Uterus (tissue), 4 donors: ENCODE results near the gene DAPK2. TPM values are rescaled to one million over a fixed set of nuclear protein-coding genes. Genes with fewer than 3 reads are reported as not detected.

Experiments
- DNase-seq, 2 donors: peaks; one replicate each; pipeline ENCODE4 v3.0.0-alpha.2; 2019 to 2020
- H3K27ac ChIP-seq, 2 donors: fragments of 200-600 bp; sonication (generic); 1 replicate in 1 of 2; 2 replicates in 1 of 2; pipeline ENCODE4 v1.5.1; 2016 to 2018
- H3K27me3 ChIP-seq, 2 donors: fragments of 200-600 bp; sonication (generic); one replicate each; pipeline ENCODE4 v1.5.1; 2018 to 2019; ENCODE audit warnings: control low read depth in 1 of 2
- H3K36me3 ChIP-seq, 2 donors: fragments of 200-600 bp; sonication (generic); one replicate each; pipeline ENCODE4 v1.5.1; 2019; ENCODE audit warnings: control low read depth in 1 of 2
- H3K4me1 ChIP-seq, 2 donors: fragments of 200-600 bp; sonication (generic); one replicate each; pipeline ENCODE4 v1.5.1; 2018 to 2019; ENCODE audit warnings: control low read depth in 1 of 2
- H3K4me3 ChIP-seq, 2 donors: fragments of 200-600 bp; sonication (generic); 1 replicate in 1 of 2; 2 replicates in 1 of 2; pipeline ENCODE4 v1.5.1; 2018 to 2019; ENCODE audit warnings: mild to moderate bottlenecking in 1 of 2
- H3K9me3 ChIP-seq, 2 donors: fragments of 200-600 bp; sonication (generic); one replicate each; pipeline ENCODE4 v1.5.1; 2019; ENCODE audit warnings: control low read depth in 1 of 2
- POLR2A ChIP-seq, 2 donors: fragments of 450-650 bp; IDR thresholded peaks; one replicate each; pipeline ENCODE4 v1.6.1; 2016; ENCODE audit warnings: antibody characterized with exemption in 2 of 2, mild to moderate bottlenecking in 1 of 2, moderate library complexity in 1 of 2
- intact Hi-C: fragments of 100-400 bp; cut with DNase I; formaldehyde crosslinking; loops from one replicate; pipeline ENCODE4 v1.15.1; 2023; ENCODE audit warnings: low total_unique reads
- total RNA-seq, 4 donors: library from RNA; depleted of rRNA in 3 of 4; stranded (reverse); fragments of >200 nt in 3 of 4; gene quantifications; one replicate each; pipeline versions ENCODE4 v1.1.0 to v1.2.4, GENCODE V29; 2014 to 2023
- TF ChIP-seq, protein P1 (sequence below), 4 experiments: fragments of 200-600 bp in 2 of 4; fragments of 450-650 bp in 2 of 4; sonication (generic) in 2 of 4; IDR thresholded peaks; one replicate each; pipeline ENCODE4 v1.5.1; 2016 to 2019; ENCODE audit warnings: antibody characterized with exemption in 4 of 4, mild to moderate bottlenecking in 2 of 4, moderate library complexity in 1 of 4
- donor health status: DM: yes; HTN: yes; CAD: no.

Gene DAPK2
- total RNA-seq, 4 donors from 2014 or later: 0.88 to 5.3 (median 1.4) TPM

DNA sequence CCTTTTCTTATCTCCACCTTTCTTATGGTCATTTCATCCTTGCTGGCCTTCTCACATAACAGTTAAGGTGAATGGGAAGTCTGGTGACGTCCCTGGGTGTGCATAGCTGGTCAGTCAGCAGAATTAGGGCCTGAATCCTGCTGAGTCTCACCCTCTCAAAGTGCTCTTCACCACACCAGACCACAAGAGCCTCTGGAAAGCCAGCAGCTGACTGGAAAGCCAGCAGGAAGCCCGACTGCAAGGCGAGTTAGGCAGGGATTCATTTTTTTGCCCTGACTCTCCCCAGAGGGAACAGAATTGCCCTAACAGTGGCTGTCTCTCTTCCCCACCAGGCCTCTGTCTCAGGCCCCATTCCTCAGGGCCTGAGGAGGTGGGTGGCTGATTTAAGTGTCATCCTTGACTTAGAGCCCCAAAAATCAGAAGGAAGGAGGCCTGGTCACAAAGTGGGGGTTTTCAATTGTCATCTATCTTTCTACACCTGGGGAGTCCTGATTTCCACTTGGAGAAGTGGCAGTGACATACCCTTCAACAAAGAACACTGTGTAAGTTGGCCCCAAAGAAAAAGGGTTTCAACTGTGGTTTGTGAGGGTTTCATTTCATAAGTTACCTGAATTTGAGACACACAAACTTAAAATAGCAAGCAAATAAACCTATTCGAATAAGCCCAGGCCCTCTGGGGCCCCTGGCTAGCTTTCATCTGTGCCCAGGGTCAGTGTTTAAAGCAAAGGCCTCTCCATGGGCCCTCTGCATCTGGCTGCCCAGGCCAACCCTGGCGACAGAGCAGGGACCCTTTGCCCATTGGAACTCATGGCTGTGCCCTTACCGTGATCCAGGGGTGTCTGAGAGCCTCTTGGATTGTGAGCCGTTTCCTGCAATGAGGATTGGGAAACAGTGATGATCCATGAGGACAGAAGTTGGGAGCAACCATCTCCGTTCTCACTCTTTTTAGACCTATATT, 122.0 kb downstream of the DAPK2 start:
- no peaks in the 10 kb centered on the region for H3K27me3 ChIP-seq
- no peaks in the 10 kb centered on the region for H3K4me1 ChIP-seq
- intact Hi-C loops: no loop called here
- H3K9me3 ChIP-seq: no peaks in the 10 kb centered on the region
- DNase-seq: no peak
- TF ChIP-seq, protein P1, sequence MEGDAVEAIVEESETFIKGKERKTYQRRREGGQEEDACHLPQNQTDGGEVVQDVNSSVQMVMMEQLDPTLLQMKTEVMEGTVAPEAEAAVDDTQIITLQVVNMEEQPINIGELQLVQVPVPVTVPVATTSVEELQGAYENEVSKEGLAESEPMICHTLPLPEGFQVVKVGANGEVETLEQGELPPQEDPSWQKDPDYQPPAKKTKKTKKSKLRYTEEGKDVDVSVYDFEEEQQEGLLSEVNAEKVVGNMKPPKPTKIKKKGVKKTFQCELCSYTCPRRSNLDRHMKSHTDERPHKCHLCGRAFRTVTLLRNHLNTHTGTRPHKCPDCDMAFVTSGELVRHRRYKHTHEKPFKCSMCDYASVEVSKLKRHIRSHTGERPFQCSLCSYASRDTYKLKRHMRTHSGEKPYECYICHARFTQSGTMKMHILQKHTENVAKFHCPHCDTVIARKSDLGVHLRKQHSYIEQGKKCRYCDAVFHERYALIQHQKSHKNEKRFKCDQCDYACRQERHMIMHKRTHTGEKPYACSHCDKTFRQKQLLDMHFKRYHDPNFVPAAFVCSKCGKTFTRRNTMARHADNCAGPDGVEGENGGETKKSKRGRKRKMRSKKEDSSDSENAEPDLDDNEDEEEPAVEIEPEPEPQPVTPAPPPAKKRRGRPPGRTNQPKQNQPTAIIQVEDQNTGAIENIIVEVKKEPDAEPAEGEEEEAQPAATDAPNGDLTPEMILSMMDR (IDR thresholded peaks at IDR 0.05): no peak
- no peak for TF ChIP-seq POLR2A (IDR thresholded peaks at IDR 0.05)
- no peak overlapping the region for H3K27ac ChIP-seq
- H3K4me3 ChIP-seq: no peak overlapping the region
- H3K36me3 ChIP-seq: no peaks in the 10 kb centered on the region

DNA sequence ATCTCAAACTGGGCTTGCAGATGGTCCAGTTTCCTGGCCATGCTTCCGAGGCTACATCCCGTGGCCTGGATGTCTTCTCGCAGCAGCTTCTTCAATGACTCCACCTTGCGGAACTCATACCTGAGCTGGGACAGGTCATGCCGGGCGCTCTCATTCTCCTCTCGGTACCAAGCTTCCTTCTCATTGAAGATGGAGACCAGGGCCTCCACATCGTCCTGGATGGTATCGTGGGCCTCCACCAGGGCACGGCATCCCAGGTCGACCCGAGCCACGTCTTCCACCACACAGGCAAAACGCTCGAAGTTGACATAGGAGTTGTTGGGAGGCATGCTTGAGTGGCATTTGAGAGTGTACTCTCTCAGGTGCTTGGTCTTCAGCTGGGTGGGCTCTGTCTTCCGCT, 123.4 kb downstream of the DAPK2 start:
- Histone ChIP-seq H3K4me1 (no peaks in the 10 kb centered on the region), H3K4me3 (no peak overlapping the region), H3K9me3 (no peaks in the 10 kb centered on the region), H3K27ac (no peak overlapping the region), H3K27me3 (no peaks in the 10 kb centered on the region), H3K36me3 (no peaks in the 10 kb centered on the region)
- DNase-seq: no peak
- no peak for TF ChIP-seq POLR2A (IDR thresholded peaks at IDR 0.05)
- TF ChIP-seq, protein P1 (IDR thresholded peaks at IDR 0.05): no peak
- intact Hi-C loops: no loop called here

DNA sequence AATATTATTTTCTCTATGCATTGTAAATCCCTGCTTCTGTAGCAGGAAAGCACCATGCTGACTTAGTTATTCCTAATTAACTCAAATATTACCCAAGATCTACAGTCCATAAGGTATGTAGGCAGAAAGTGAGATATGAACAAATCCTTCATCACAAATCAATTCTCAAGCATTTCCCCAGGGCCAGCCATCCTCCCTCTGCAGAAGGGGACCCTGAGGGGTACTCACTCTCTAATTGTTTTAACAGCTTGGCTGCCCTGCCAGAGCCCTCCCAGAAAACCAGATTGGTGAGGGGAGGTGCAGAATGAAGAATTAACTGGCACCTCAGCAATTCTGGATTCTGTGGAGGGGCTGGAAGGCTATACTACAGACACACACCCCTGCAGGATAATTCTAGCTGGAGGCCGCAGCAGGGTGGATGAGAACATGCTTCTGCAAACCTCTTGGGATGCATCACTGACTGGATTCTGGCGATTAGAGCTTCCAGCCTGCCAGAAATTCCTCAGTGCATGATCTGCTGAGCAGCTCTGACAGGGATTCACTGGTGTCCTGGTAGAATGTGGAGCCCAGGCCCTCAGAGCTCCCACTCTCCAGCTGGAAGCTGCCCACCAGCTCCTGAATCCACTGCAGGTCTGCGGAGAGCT, 123.9 kb downstream of the DAPK2 start:
- intact Hi-C loops: no loop called here
- H3K4me3 ChIP-seq: no peak overlapping the region
- DNase-seq: no peak

DNA sequence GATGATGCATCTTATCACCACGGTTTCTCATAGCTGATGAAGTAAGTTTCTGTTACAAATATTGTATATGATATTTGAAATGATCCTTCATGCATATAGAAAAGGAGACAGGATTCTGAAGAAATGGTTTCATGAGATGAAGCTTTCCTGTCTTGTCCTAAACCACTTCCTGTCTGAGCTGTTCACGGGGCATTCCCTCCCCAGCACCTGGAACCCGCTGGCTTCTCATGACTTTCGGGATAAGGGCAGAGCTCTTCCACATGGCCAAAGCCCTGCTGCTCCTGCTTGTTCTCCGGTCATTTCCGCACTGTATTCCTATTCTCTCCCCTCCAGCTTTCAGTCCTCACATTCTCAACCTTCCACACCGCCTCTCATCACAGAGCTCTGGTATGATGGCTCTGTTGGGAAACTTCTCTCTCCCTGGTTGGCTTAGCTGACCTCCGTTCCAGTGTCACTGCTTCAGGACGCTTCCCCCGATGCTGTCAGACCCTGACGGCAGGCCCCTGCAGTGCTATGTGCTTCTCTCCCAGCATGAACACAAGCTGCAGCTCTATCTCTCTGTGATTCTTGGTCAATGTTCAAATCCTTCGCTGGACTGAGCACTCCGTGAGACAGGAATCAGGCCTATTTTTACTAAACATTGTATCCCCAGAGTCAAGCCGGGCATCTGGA, 125.6 kb downstream of the DAPK2 start:
- H3K9me3 ChIP-seq: no peaks in the 10 kb centered on the region
- no peaks in the 10 kb centered on the region for H3K27me3 ChIP-seq
- TF ChIP-seq POLR2A (IDR thresholded peaks at IDR 0.05): no peak
- TF ChIP-seq, protein P1 (IDR thresholded peaks at IDR 0.05): no peak
- intact Hi-C loops: no loop called here
- no peak overlapping the region for H3K4me3 ChIP-seq
- no peak for DNase-seq
- no peaks in the 10 kb centered on the region for H3K36me3 ChIP-seq
- H3K27ac ChIP-seq: no peak overlapping the region
- no peaks in the 10 kb centered on the region for H3K4me1 ChIP-seq

More for the DNA sequence above, 123.9 kb downstream of the DAPK2 start:
- Histone ChIP-seq H3K4me1 (no peaks in the 10 kb centered on the region), H3K36me3 (no peaks in the 10 kb centered on the region), H3K27ac (no peak overlapping the region), H3K27me3 (no peaks in the 10 kb centered on the region), H3K9me3 (no peaks in the 10 kb centered on the region)
- no peak for TF ChIP-seq POLR2A (IDR thresholded peaks at IDR 0.05)
- TF ChIP-seq, protein P1 (IDR thresholded peaks at IDR 0.05): no peak
